ENCODE measurements around the gene BRAP. TPM values are rescaled to one million over a fixed set of nuclear protein-coding genes. Genes with fewer than 3 reads are reported as not detected.

The BRAP gene
- polyA plus RNA-seq, 1 of the 3 experiments (the other 2 are of a cell fraction), result 11.4 TPM

GRCh38 chr12:111598637-111599452 lies 86.9 kb downstream of the BRAP start, which contains the start of gene ATXN2:
TSS of gene ATXN2 (minus strand) at chr12:111599315. CDS start at chr12:111599034, 281 bp downstream.
- ChIA-PET CTCF (no interaction called here), POLR2A (interaction anchor here (0.5 kb wide), 1 partner anchor 55 kb away, joined by 4 read pairs; no protein-coding TSS in a partner anchor)
- Histone ChIP-seq H3K4me1 (ENCODE audit: control insufficient read depth in 1 of 2, insufficient read depth in 2 of 2, low read depth in 1 of 2, low read length in 1 of 2) (peaks cover 8 to 16% of the 10 kb centered on the region in 2 experiments; a peak in 3 of 4 replicates), H3K4me2 (peak within 1 kb of the TSS; percentile 88), H3F3A (replicated peaks; ENCODE audit: insufficient read depth) (peaks cover 38% of the 10 kb centered on the region), H3K36me3 (replicated peaks in 1 of 2; ENCODE audit: control insufficient read depth in 1 of 2, insufficient read depth in 2 of 2, low read length in 1 of 2) (peaks cover 0 to 9% of the 10 kb centered on the region in 2 experiments), H3K79me2 (ENCODE audit: insufficient read depth) (peaks cover 57% of the 10 kb centered on the region), H3K9me2 (no peaks in the 10 kb centered on the region), H2AFZ (ENCODE audit: low read depth) (peak within 1 kb of the TSS; percentile 93), H3K27me3 (ENCODE audit: insufficient read depth) (no peaks in the 10 kb centered on the region), H3K9ac (peak within 1 kb of the TSS; percentile 93), H3K9me3 (no peaks in the 10 kb centered on the region), H4K20me1 (ENCODE audit: insufficient read depth) (peaks cover 45% of the 10 kb centered on the region), H3K4me3 (ENCODE audit: low read depth in 2 of 2, low read length in 1 of 2) (peak within 1 kb of the TSS; percentile 81 to 95), H3K27ac (ENCODE audit: low read depth in 2 of 2, low read length in 1 of 2) (peak within 1 kb of the TSS; percentile 97 to 98)
- TF ChIP-seq ELF1 (IDR thresholded peaks at IDR 0.05), result no peak
- no peak for TF ChIP-seq USF2 (IDR thresholded peaks at IDR 0.05; ENCODE audit: borderline replicate concordance, low read depth, low read length)
- no peak for TF ChIP-seq IRF3 (IDR thresholded peaks at IDR 0.05; ENCODE audit: low read depth, low read length)
- 0 out of 2 replicates have a peak, but pooled peaks have one; percentile 9 for TF ChIP-seq SIN3A (IDR thresholded peaks at IDR 0.05; ENCODE audit: borderline replicate concordance, low read depth, low read length)
- no peak for TF ChIP-seq JUND (IDR thresholded peaks at IDR 0.05)
- no peak for TF ChIP-seq GABPA (IDR thresholded peaks at IDR 0.05; ENCODE audit: low read depth)
- WGBS (ENCODE audit: low lambda C conversion rate), result 4% methylated on average over 15 of the region's 119 CpGs
- peak; percentile 97 for DNase-seq

- H3K4me3 ChIP-seq (ENCODE audit: low read depth in 2 of 2, low read length in 1 of 2), result peak overlapping the region; percentile 81 to 95
- TF ChIP-seq MEF2A (IDR thresholded peaks at IDR 0.05; ENCODE audit: borderline replicate concordance, low read depth) (no peak), FOXM1 (IDR thresholded peaks at IDR 0.05; ENCODE audit: low read depth) (no peak), FOXJ3 (CRISPR knock-in tag; IDR thresholded peaks at IDR 0.05) (peak; percentile 22; the same call in 1 of the 2 replicates), MXI1 (IDR thresholded peaks at IDR 0.05; ENCODE audit: low read depth, low read length) (no peak), RXRA (IDR thresholded peaks at IDR 0.05; ENCODE audit: borderline replicate concordance, low read depth) (no peak), POLR2AphosphoS5 (IDR thresholded peaks at IDR 0.05; ENCODE audit: low read depth, low read length) (0 out of 2 replicates have a peak, but pooled peaks have one; percentile 18), NRF1 (IDR thresholded peaks at IDR 0.05; ENCODE audit: low read depth, low read length) (no peak), EP300 (IDR thresholded peaks at IDR 0.05; ENCODE audit: borderline replicate concordance in 1 of 2, low read depth in 1 of 2, low read length in 1 of 2) (no peak), TAF1 (IDR thresholded peaks at IDR 0.05; ENCODE audit: borderline replicate concordance, low read depth, low read length) (peak; percentile 26; the same call in 1 of the 2 replicates), YY1 (IDR thresholded peaks at IDR 0.05; ENCODE audit: low read depth) (0 out of 2 replicates have a peak, but pooled peaks have one; percentile 52), RAD21 (IDR thresholded peaks at IDR 0.05; ENCODE audit: low read length) (no peak), PBX3 (IDR thresholded peaks at IDR 0.05) (no peak), ZBTB33 (IDR thresholded peaks at IDR 0.05; ENCODE audit: borderline replicate concordance, low read depth) (no peak), SIN3A (IDR thresholded peaks at IDR 0.05; ENCODE audit: borderline replicate concordance, low read depth, low read length) (0 out of 2 replicates have a peak, but pooled peaks have one; percentile 43)
These were observed 87.7 kb downstream of the BRAP start for GRCh38 chr12:111597831-111598636.

More at GRCh38 chr12:111597831-111598636, 87.7 kb downstream of the BRAP start:
- ChIA-PET CTCF (no interaction called here), POLR2A (interaction anchor here (0.5 to 0.6 kb wide), 2 partner anchors 56 to 96 kb away, joined by 3 to 4 read pairs; no protein-coding TSS in a partner anchor)
- H3K27ac ChIP-seq (ENCODE audit: low read depth in 2 of 2, low read length in 1 of 2), result peak overlapping the region; percentile 74 to 98
- peak overlapping the region; percentile 83 for H3K4me2 ChIP-seq
- H3K4me1 ChIP-seq (ENCODE audit: control insufficient read depth in 1 of 2, insufficient read depth in 2 of 2, low read depth in 1 of 2, low read length in 1 of 2), result peaks cover 8 to 16% of the 10 kb centered on the region in 2 experiments; a peak in 3 of 4 replicates
- no peaks in the 10 kb centered on the region for H3K9me2 ChIP-seq
- H3K27me3 ChIP-seq (ENCODE audit: insufficient read depth), result no peaks in the 10 kb centered on the region
- peaks cover 53% of the 10 kb centered on the region for H4K20me1 ChIP-seq (ENCODE audit: insufficient read depth)
- peaks cover 0 to 9% of the 10 kb centered on the region in 2 experiments for H3K36me3 ChIP-seq (replicated peaks in 1 of 2; ENCODE audit: control insufficient read depth in 1 of 2, insufficient read depth in 2 of 2, low read length in 1 of 2)
- peaks cover 65% of the 10 kb centered on the region for H3K79me2 ChIP-seq (ENCODE audit: insufficient read depth)
- H3K9ac ChIP-seq, result peak overlapping the region; percentile 93
- H3K9me3 ChIP-seq, result no peaks in the 10 kb centered on the region
- WGBS (ENCODE audit: low lambda C conversion rate), result under 1% methylated on average over 19 of the region's 67 CpGs
- H3F3A ChIP-seq (replicated peaks; ENCODE audit: insufficient read depth), result peaks cover 40% of the 10 kb centered on the region
- DNase-seq, result peak; percentile 88
- H2AFZ ChIP-seq (ENCODE audit: low read depth), result no peak overlapping the region
